Activated CD4-positive, alpha-beta memory T cell treated with anti-CD3 and anti-CD28 coated beads for 36 hours (primary cell): ENCODE results near the gene NPAP1. TPM values are rescaled to one million over a fixed set of nuclear protein-coding genes. Genes with fewer than 3 reads are reported as not detected.
"Not testable (repeated sequence)": the region's sequence is repeated elsewhere in the genome, so short reads cannot be mapped to it uniquely, and the experiment has no call there.

Source experiments
- CTCF ChIA-PET: fragments of 350-600 bp; sonication (Branson Sonifier 250); formaldehyde crosslinking; loops from one replicate; lab custom pipeline; 2021; ENCODE audit warnings: antibody characterized with exemption, inconsistent platforms; lab: Charles Lee
- POLR2A ChIA-PET: fragments of 350-600 bp; sonication (Branson Sonifier 250); formaldehyde crosslinking; loops from one replicate; lab custom pipeline; 2021; ENCODE audit warnings: antibody characterized with exemption; lab: Charles Lee
- DNase-seq: peaks from one replicate; pipeline ENCODE4 v3.0.0-alpha.2; 2020
- H3K27ac Mint-ChIP-seq: one replicate; pipeline ENCODE4 v1.8.0; 2021; ENCODE audit warnings: mixed read lengths
- H3K27me3 Mint-ChIP-seq: one replicate; pipeline ENCODE4 v1.8.0; 2021; ENCODE audit warnings: mixed read lengths
- H3K36me3 Mint-ChIP-seq: one replicate; pipeline ENCODE4 v1.8.0; 2021; ENCODE audit warnings: mixed read lengths
- H3K4me1 Mint-ChIP-seq: one replicate; pipeline ENCODE4 v1.8.0; 2021; ENCODE audit warnings: low read depth, mixed read lengths
- H3K4me3 Mint-ChIP-seq: one replicate; pipeline ENCODE4 v1.8.0; 2021; ENCODE audit warnings: mild to moderate bottlenecking, mixed read lengths
- H3K9me3 Mint-ChIP-seq: one replicate; pipeline ENCODE4 v1.8.0; 2021; ENCODE audit warnings: mixed read lengths
- intact Hi-C: fragments of 100-400 bp; cut with micrococcal nuclease; formaldehyde crosslinking; loops from one replicate; pipeline ENCODE4 v1.15.1; 2023
- total RNA-seq, 2 experiments: library from RNA; stranded (reverse); gene quantifications; one replicate each; pipeline ENCODE4 v1.2.3, GENCODE V29; 2021

NPAP1 gene
- total RNA-seq: not detected

GRCh38 chr15:24675332-24676144 is at the start of gene NPAP1:
TSS of gene NPAP1 (plus strand) at chr15:24675775. CDS start at chr15:24675868, 93 bp downstream.
- no peaks in the 10 kb centered on the region for H3K4me1 Mint-ChIP-seq

GRCh38 chr15:24627443-24627842 is 48.1 kb upstream of the NPAP1 start:
- H3K27me3 Mint-ChIP-seq: no peaks in the 10 kb centered on the region
- intact Hi-C loops: no loop called here
- H3K36me3 Mint-ChIP-seq: no peaks in the 10 kb centered on the region
- H3K4me1 Mint-ChIP-seq: no peaks in the 10 kb centered on the region
- no peak overlapping the region for H3K4me3 Mint-ChIP-seq
- ChIA-PET CTCF (no interaction called here), POLR2A (no interaction called here)
- H3K27ac Mint-ChIP-seq: no peak overlapping the region
- DNase-seq: no peak
- peaks cover 10% of the 10 kb centered on the region for H3K9me3 Mint-ChIP-seq

More at GRCh38 chr15:24675332-24676144, at the start of gene NPAP1:
- intact Hi-C loops: no loop called here
- ChIA-PET POLR2A (no interaction called here), CTCF (no interaction called here)
- H3K27ac Mint-ChIP-seq: no peak within 1 kb of the TSS
- peaks cover 16% of the 10 kb centered on the region for H3K9me3 Mint-ChIP-seq
- H3K4me3 Mint-ChIP-seq: no peak within 1 kb of the TSS
- H3K36me3 Mint-ChIP-seq: no peaks in the 10 kb centered on the region
- no peaks in the 10 kb centered on the region for H3K27me3 Mint-ChIP-seq
- DNase-seq: no peak

GRCh38 chr15:24633082-24633481 is 42.5 kb upstream of the NPAP1 start:
- Mint-ChIP-seq H3K27ac (no peak overlapping the region), H3K9me3 (peaks cover 34% of the 10 kb centered on the region), H3K4me3 (no peak overlapping the region), H3K36me3 (no peaks in the 10 kb centered on the region), H3K27me3 (no peaks in the 10 kb centered on the region), H3K4me1 (no peaks in the 10 kb centered on the region)
- ChIA-PET CTCF (no interaction called here), POLR2A (no interaction called here)
- no peak for DNase-seq
- intact Hi-C loops: no loop called here

GRCh38 chr15:24639412-24639811 is 36.2 kb upstream of the NPAP1 start:
- H3K27me3 Mint-ChIP-seq, H3K4me3 Mint-ChIP-seq, CTCF ChIA-PET, H3K36me3 Mint-ChIP-seq, H3K4me1 Mint-ChIP-seq, POLR2A ChIA-PET, DNase-seq, H3K27ac Mint-ChIP-seq, intact Hi-C loops: not testable (repeated sequence)
- peaks cover 26% of the 10 kb centered on the region for H3K9me3 Mint-ChIP-seq

DNA sequence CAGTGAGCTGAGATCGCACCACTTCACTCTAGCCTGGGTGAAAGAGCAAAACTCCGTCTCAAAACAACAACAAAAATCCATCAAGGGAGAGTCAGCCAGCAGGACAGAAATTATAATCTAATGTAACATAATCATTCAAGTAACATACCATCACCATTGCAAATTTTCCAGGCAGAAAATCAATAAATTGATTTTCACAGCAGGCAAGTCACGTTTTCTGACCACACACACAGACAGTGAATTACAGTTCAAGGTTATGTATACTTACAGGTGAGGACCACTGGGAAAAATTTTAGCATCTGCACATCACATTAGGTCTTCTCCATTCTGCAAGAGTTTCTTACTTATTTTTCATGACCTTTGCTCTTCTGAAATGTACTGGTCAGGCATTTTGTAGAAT is 29.9 kb upstream of the NPAP1 start:
- Mint-ChIP-seq H3K4me3 (no peak overlapping the region), H3K4me1 (no peaks in the 10 kb centered on the region), H3K9me3 (peaks cover 11% of the 10 kb centered on the region), H3K36me3 (no peaks in the 10 kb centered on the region), H3K27ac (no peak overlapping the region), H3K27me3 (no peaks in the 10 kb centered on the region)
- intact Hi-C loops: no loop called here
- no peak for DNase-seq
- POLR2A ChIA-PET: no interaction called here
- CTCF ChIA-PET: no interaction called here

DNA sequence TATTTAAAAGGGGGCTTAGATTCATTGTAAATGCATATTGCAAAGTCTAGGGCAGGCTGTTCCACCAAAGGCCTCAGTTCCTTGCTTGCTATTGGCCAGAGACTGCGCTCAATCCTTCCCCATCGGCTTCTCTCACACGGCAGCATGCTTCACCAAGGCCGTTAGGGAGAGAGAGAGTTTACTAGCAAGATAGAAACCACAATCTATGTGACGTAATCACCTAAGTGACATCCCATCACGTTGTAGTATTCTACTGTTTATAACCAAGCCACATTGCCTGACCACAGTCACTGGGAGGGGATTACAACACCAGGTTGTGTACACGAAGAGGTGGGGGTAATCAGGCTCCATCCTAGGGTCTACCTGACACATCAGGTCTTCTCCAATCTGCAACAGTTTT is 16.0 kb upstream of the NPAP1 start:
- intact Hi-C loops: no loop called here
- no peak overlapping the region for H3K4me3 Mint-ChIP-seq
- no peaks in the 10 kb centered on the region for H3K27me3 Mint-ChIP-seq
- peaks cover 15% of the 10 kb centered on the region for H3K9me3 Mint-ChIP-seq
- DNase-seq: no peak
- CTCF ChIA-PET: no interaction called here
- H3K27ac Mint-ChIP-seq: no peak overlapping the region
- H3K36me3 Mint-ChIP-seq: no peaks in the 10 kb centered on the region
- no peaks in the 10 kb centered on the region for H3K4me1 Mint-ChIP-seq
- POLR2A ChIA-PET: no interaction called here

DNA sequence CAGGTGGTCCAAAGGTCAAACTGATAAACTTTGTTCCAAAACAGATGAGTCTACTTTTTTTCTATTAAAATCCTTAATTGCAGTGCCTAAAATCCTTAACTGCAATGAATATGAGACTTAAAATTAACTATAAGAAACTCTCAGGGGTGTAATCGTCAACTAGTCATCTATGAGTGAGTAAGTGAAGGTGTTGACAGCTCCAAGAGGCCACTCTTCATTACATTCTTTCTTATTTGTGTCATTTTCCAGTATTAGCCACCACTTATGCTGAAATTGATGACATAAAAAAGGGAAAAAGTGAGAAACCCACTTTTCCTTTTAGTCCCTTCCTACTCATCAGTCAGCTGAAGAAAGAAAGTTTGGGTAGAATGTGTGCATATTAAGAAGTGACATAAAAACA is 12.6 kb upstream of the NPAP1 start:
- no peaks in the 10 kb centered on the region for H3K4me1 Mint-ChIP-seq

GRCh38 chr15:24676431-24676830 is 856 bp downstream of the NPAP1 start:
- Mint-ChIP-seq H3K9me3 (peaks cover 20% of the 10 kb centered on the region), H3K36me3 (no peaks in the 10 kb centered on the region)
- intact Hi-C loops: no loop called here

More for the DNA sequence above, 12.6 kb upstream of the NPAP1 start:
- no peak overlapping the region for H3K4me3 Mint-ChIP-seq
- H3K27me3 Mint-ChIP-seq: no peaks in the 10 kb centered on the region
- H3K27ac Mint-ChIP-seq: no peak overlapping the region
- no peaks in the 10 kb centered on the region for H3K36me3 Mint-ChIP-seq
- CTCF ChIA-PET: no interaction called here
- peaks cover 17% of the 10 kb centered on the region for H3K9me3 Mint-ChIP-seq
- no peak for DNase-seq
- POLR2A ChIA-PET: no interaction called here
- intact Hi-C loops: no loop called here

GRCh38 chr15:24678485-24678884 is 2.9 kb downstream of the NPAP1 start:
- POLR2A ChIA-PET: no interaction called here
- intact Hi-C loops: no loop called here

More at GRCh38 chr15:24676431-24676830, 856 bp downstream of the NPAP1 start:
- ChIA-PET CTCF (no interaction called here), POLR2A (no interaction called here)
- Mint-ChIP-seq H3K4me3 (no peak overlapping the region), H3K27me3 (no peaks in the 10 kb centered on the region), H3K4me1 (no peaks in the 10 kb centered on the region), H3K27ac (no peak overlapping the region)
- no peak for DNase-seq

DNA sequence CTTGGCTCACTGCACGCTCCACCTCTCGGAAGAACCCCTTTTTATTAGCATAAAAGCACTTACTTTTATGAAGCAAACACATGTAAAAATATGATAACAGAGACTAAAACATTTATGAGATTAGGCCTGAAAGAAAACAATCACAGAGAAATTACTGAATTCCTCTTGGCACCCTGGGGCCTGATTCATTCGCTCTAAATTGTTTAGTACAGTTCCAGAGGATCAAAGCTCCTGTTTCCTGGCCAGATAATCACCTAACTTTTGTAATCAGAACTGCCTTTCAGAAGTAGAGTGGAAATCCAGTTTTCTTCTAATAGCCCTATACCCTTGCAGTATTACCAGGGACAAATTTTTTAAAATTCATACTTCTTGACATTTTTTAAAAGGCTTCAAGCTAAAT is 6.4 kb downstream of the NPAP1 start:
- CTCF ChIA-PET: no interaction called here

More at GRCh38 chr15:24678485-24678884, 2.9 kb downstream of the NPAP1 start:
- no peaks in the 10 kb centered on the region for H3K4me1 Mint-ChIP-seq
- H3K4me3 Mint-ChIP-seq: no peak overlapping the region
- H3K27me3 Mint-ChIP-seq: no peaks in the 10 kb centered on the region
- no peak for DNase-seq
- H3K27ac Mint-ChIP-seq: no peak overlapping the region
- CTCF ChIA-PET: no interaction called here
- H3K36me3 Mint-ChIP-seq: no peaks in the 10 kb centered on the region
- peaks cover 17% of the 10 kb centered on the region for H3K9me3 Mint-ChIP-seq

DNA sequence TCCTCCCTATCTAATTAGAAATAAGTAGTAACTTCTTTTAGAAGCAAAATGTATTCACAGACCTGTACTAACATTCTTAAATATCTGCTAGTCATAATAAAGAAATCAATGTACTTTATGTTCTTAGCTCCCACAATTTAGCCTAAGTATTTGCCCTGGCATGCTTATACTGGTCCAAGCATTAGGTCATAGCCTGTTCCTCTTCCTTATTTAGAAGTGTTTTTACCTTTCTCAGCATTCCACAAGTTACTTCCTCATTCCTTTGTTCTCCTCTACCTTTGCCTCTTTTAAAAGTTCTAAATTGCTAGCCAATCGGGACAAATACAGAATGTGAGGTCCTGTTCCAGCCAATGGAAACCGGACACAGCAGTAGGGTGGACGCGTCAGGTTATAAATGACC is 7.3 kb downstream of the NPAP1 start:
- CTCF ChIA-PET, DNase-seq, H3K9me3 Mint-ChIP-seq, H3K4me3 Mint-ChIP-seq, H3K36me3 Mint-ChIP-seq, H3K27ac Mint-ChIP-seq, intact Hi-C loops, POLR2A ChIA-PET, H3K4me1 Mint-ChIP-seq, H3K27me3 Mint-ChIP-seq: not testable (repeated sequence)

More for the DNA sequence above, 6.4 kb downstream of the NPAP1 start:
- Mint-ChIP-seq H3K27ac (no peak overlapping the region), H3K9me3 (peaks cover 15% of the 10 kb centered on the region), H3K4me3 (no peak overlapping the region), H3K27me3 (no peaks in the 10 kb centered on the region), H3K4me1 (no peaks in the 10 kb centered on the region), H3K36me3 (no peaks in the 10 kb centered on the region)
- no peak for DNase-seq
- POLR2A ChIA-PET: no interaction called here
- intact Hi-C loops: no loop called here

GRCh38 chr15:24683736-24684135 is 8.2 kb downstream of the NPAP1 start:
- DNase-seq: no peak
- Mint-ChIP-seq H3K36me3 (no peaks in the 10 kb centered on the region), H3K27ac (no peak overlapping the region), H3K9me3 (peaks cover 8% of the 10 kb centered on the region), H3K27me3 (no peaks in the 10 kb centered on the region), H3K4me3 (no peak overlapping the region), H3K4me1 (no peaks in the 10 kb centered on the region)
- intact Hi-C loops: no loop called here
- ChIA-PET CTCF (no interaction called here), POLR2A (no interaction called here)

DNA sequence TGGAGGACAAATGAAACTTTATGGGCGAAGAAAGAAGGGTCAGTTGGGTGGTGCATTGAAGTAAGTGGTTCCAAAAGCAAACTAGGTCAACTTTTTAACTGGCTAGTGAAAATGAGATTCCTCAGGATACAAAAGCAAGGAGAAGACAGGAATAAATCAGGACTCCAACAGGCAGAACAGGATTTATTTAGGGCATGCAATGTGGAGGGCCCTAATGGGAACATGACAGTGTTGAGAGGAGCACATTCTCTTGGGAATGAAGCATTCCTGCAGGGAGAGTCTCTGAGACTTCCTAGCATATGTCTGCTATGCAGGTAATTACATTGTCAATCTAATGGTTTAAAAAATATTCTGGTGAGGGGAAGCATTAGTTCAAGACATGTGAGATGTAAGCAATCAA is 8.7 kb downstream of the NPAP1 start:
- Mint-ChIP-seq H3K4me1 (no peaks in the 10 kb centered on the region), H3K4me3 (no peak overlapping the region), H3K36me3 (no peaks in the 10 kb centered on the region), H3K27ac (no peak overlapping the region), H3K27me3 (no peaks in the 10 kb centered on the region), H3K9me3 (peaks cover 8% of the 10 kb centered on the region)
- CTCF ChIA-PET: no interaction called here
- POLR2A ChIA-PET: no interaction called here
- DNase-seq: no peak
- intact Hi-C loops: no loop called here
